PC-9 (cell line): ENCODE measurements around the gene PPP2R1B. TPM values are rescaled to one million over a fixed set of nuclear protein-coding genes. Genes with fewer than 3 reads are reported as not detected.

Experiments used
- BruUV-seq: library from RNA; stranded (reverse); fragments of 400-500 nt; replicated peaks from 2 replicates; lab custom pipeline; 2021; lab: Mats Ljungman, UMichigan
- CTCF ChIA-PET: fragments of 300-600 bp; sonication (Branson Sonifier 250); formaldehyde crosslinking; loops from one replicate; lab custom pipeline; 2022; ENCODE audit warnings: antibody characterized with exemption; lab: Charles Lee
- POLR2A ChIA-PET: fragments of 300-600 bp; sonication (Branson Sonifier 250); formaldehyde crosslinking; loops from one replicate; lab custom pipeline; 2022; ENCODE audit warnings: antibody characterized with exemption; ENCODE audit not compliant: unreplicated experiment; lab: Charles Lee
- DNase-seq, 2 experiments: peaks; one replicate each; pipeline versions ENCODE4 v3.0.0 to v3.0.0-alpha.2; 2015 to 2022; ENCODE audit warnings: mixed read lengths in 1 of 2
- H2AFZ ChIP-seq: fragments of 200-600 bp; sonication (generic); 2 replicates; pipeline ENCODE4 v1.8.1; 2017; ENCODE audit warnings: antibody characterized with exemption
- H3F3A ChIP-seq: fragments of 200-600 bp; sonication (generic); 2 replicates; pipeline ENCODE4 v1.8.1; 2017; ENCODE audit warnings: antibody characterized with exemption, mild to moderate bottlenecking, low read depth; ENCODE audit not compliant: insufficient read depth
- H3K27ac ChIP-seq: fragments of 200-600 bp; sonication (generic); 2 replicates; pipeline ENCODE4 v1.6.1; 2016; ENCODE audit warnings: mixed run types
- H3K27me3 ChIP-seq: fragments of 200-600 bp; sonication (generic); 2 replicates; pipeline ENCODE4 v1.6.1; 2016; ENCODE audit warnings: low read depth, mixed run types; ENCODE audit not compliant: insufficient read depth
- H3K36me3 ChIP-seq: fragments of 200-600 bp; sonication (generic); 2 replicates; pipeline ENCODE4 v1.6.1; 2016; ENCODE audit warnings: low read depth, mixed run types
- H3K4me1 ChIP-seq: fragments of 200-600 bp; sonication (generic); replicated peaks from 2 replicates; pipeline ENCODE4 v1.6.1; 2016; ENCODE audit warnings: mixed run types; ENCODE audit not compliant: insufficient read depth
- H3K4me2 ChIP-seq: fragments of 200-600 bp; sonication (generic); 2 replicates; pipeline ENCODE4 v1.6.1; 2017; ENCODE audit warnings: mixed run types
- H3K4me3 ChIP-seq: fragments of 200-600 bp; sonication (generic); 2 replicates; pipeline ENCODE4 v1.6.1; 2016; ENCODE audit warnings: mixed run types
- H3K79me2 ChIP-seq: fragments of 200-600 bp; sonication (generic); 2 replicates; pipeline ENCODE4 v1.6.1; 2017; ENCODE audit warnings: low read depth, mixed run types
- H3K9me2 ChIP-seq: fragments of 200-600 bp; sonication (generic); 2 replicates; pipeline ENCODE4 v1.8.1; 2017; ENCODE audit warnings: mild to moderate bottlenecking; ENCODE audit not compliant: insufficient read depth
- H3K9me3 ChIP-seq: fragments of 200-600 bp; sonication (generic); 2 replicates; pipeline ENCODE4 v1.8.1; 2016; ENCODE audit warnings: low read depth; ENCODE audit not compliant: insufficient read depth
- H4K20me1 ChIP-seq: fragments of 200-600 bp; sonication (generic); 2 replicates; pipeline ENCODE4 v1.8.1; 2017; ENCODE audit not compliant: insufficient read depth
- EZH2 ChIP-seq: fragments of 200-600 bp; sonication (generic); IDR thresholded peaks from 2 replicates; pipeline ENCODE4 v1.8.0; 2017; ENCODE audit warnings: antibody characterized with exemption, low read depth
- intact Hi-C: fragments of 100-400 bp; cut with micrococcal nuclease; formaldehyde crosslinking; loops from one replicate; pipeline ENCODE4 v1.10.0; 2022; ENCODE audit not compliant: unreplicated experiment
- total RNA-seq: library from RNA; stranded (reverse); gene quantifications from 2 replicates; pipeline ENCODE4 v1.2.3, GENCODE V29; 2021
- TF ChIP-seq, protein P1 (sequence below): fragments of 200-600 bp; sonication (generic); conservative IDR thresholded peaks from 2 replicates; pipeline ENCODE4 v1.6.1; 2017; ENCODE audit warnings: mixed run types, antibody characterized with exemption, mild to moderate bottlenecking, moderate library complexity

PPP2R1B gene
- total RNA-seq, 1 experiment from 2014 or later, result 36.4 TPM

DNA sequence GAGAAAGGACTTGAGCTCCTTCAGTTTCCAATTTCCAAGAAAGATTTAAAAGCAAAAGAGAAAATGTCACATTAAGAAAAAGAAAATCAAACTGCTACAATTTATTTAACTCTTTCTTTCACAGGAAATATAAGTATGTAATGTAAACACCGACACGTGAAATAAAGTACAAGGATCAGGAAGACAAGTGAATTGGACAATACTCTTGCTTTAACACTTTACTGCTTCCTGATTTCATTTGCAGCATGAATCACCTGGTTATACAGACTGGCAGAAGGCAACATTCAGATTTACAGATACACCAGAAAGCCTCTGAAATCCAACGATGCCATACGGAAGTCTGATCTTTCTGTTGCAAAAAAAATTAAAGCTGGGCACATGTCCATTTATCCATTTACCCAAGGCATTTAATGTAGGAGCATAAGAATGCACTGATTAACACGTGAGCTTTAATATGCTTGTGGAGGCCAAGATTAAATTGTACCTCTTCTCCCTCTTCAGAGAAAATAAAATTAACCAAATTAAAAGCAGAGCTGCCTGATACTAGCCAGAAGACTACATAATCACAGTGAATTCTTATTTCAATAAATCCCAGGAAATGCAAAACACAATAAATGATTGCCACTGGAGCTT is 16.0 kb upstream of the PPP2R1B start:
- intact Hi-C loops, result no loop called here
- Histone ChIP-seq H3K4me2 (no peak overlapping the region), H3K4me1 (no peaks in the 10 kb centered on the region), H3K9me2 (no peaks in the 10 kb centered on the region), H3K4me3 (no peak overlapping the region), H4K20me1 (no peaks in the 10 kb centered on the region), H3K36me3 (0 out of 2 replicates have a peak, but pooled peaks cover 6% of the 10 kb centered on the region), H3K9me3 (no peaks in the 10 kb centered on the region), H3K79me2 (no peaks in the 10 kb centered on the region), H3F3A (no peaks in the 10 kb centered on the region), H3K27me3 (no peaks in the 10 kb centered on the region), H2AFZ (no peak overlapping the region), H3K27ac (no peak overlapping the region)
- TF ChIP-seq EZH2, result no peak
- TF ChIP-seq, protein P1, sequence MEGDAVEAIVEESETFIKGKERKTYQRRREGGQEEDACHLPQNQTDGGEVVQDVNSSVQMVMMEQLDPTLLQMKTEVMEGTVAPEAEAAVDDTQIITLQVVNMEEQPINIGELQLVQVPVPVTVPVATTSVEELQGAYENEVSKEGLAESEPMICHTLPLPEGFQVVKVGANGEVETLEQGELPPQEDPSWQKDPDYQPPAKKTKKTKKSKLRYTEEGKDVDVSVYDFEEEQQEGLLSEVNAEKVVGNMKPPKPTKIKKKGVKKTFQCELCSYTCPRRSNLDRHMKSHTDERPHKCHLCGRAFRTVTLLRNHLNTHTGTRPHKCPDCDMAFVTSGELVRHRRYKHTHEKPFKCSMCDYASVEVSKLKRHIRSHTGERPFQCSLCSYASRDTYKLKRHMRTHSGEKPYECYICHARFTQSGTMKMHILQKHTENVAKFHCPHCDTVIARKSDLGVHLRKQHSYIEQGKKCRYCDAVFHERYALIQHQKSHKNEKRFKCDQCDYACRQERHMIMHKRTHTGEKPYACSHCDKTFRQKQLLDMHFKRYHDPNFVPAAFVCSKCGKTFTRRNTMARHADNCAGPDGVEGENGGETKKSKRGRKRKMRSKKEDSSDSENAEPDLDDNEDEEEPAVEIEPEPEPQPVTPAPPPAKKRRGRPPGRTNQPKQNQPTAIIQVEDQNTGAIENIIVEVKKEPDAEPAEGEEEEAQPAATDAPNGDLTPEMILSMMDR, result no peak
- POLR2A ChIA-PET, result interaction anchor here (0.5 to 0.6 kb wide), 2 partner anchors 37 to 1330 kb away, joined by 3 to 7 read pairs; no protein-coding TSS in a partner anchor
- no peak for DNase-seq
- BruUV-seq, result no TSS peak
- CTCF ChIA-PET, result interaction anchor here (0.6 kb wide), 1 partner anchor 449 kb away, joined by 3 read pairs; no protein-coding TSS in a partner anchor

DNA sequence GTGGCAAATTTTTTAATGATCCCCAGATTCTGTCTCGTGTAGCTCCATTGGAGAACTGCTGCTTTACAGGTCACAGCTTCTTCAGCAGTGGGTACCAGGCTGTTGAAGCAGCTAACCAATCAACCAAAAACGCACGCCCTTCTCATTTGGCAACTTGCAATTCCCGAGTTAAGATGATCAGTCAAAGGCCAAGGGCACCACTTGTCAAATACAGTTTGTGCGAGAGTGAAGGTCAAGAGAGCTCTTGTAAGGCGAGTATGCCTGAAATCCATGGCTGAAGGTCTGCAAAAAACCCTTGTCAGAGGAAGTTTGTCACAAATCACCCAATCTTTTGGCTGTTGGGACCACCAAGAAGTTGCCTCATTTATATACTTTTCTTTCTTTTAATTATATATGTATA is 12.9 kb upstream of the PPP2R1B start:
- Histone ChIP-seq H3K4me3 (no peak overlapping the region), H3K4me2 (no peak overlapping the region), H3K27ac (no peak overlapping the region), H3F3A (no peaks in the 10 kb centered on the region), H3K27me3 (no peaks in the 10 kb centered on the region), H2AFZ (no peak overlapping the region), H3K79me2 (no peaks in the 10 kb centered on the region), H3K9me2 (no peaks in the 10 kb centered on the region), H4K20me1 (no peaks in the 10 kb centered on the region), H3K36me3 (no peaks in the 10 kb centered on the region), H3K4me1 (peaks cover 9% of the 10 kb centered on the region; the same call in 1 of the 2 replicates), H3K9me3 (no peaks in the 10 kb centered on the region)
- TF ChIP-seq, protein P1, result no peak
- TF ChIP-seq EZH2, result no peak
- no TSS peak for BruUV-seq
- ChIA-PET POLR2A (no interaction called here), CTCF (interaction anchor here (0.6 kb wide), 1 partner anchor 11 kb away, joined by 5 read pairs; no protein-coding TSS in a partner anchor)
- intact Hi-C loops, result loop anchor here (5.0 to 10.0 kb wide), 3 partner anchors 63 to 494 kb away; no protein-coding TSS in a partner anchor
- DNase-seq, result no peak

DNA sequence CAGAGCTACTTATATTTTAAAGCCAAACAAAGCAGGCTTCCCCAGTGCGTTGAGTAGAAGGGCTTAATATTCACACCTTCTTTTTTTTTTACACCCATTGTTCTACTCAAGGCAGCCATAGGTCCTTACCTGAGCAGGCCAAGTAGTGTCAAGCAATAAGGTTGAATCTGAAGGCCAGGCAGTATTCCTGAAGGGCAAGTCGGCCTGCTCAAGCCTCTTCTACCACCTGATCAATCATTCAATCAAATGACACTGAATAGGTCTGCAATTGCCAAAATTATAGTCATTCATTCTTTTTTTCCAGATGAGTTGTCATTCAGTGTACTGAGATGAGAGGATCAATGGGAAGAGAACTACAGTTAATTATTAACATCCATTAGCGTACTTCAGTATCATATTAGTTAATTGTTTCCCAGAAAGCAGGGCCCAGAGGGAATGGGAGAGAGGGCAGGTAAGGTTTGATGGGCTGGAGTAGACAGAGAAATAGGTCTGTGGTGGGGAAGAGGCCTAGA is 11.9 kb upstream of the PPP2R1B start:
- Histone ChIP-seq H3K4me3 (no peak overlapping the region), H3K9me2 (no peaks in the 10 kb centered on the region), H3K4me1 (peaks cover 9% of the 10 kb centered on the region; the same call in 1 of the 2 replicates), H3F3A (no peaks in the 10 kb centered on the region), H4K20me1 (no peaks in the 10 kb centered on the region), H3K27me3 (no peaks in the 10 kb centered on the region), H2AFZ (no peak overlapping the region), H3K79me2 (no peaks in the 10 kb centered on the region), H3K27ac (no peak overlapping the region), H3K4me2 (no peak overlapping the region), H3K9me3 (no peaks in the 10 kb centered on the region), H3K36me3 (no peaks in the 10 kb centered on the region)
- intact Hi-C loops, result loop anchor here (5.0 to 10.0 kb wide), 3 partner anchors 64 to 493 kb away; no protein-coding TSS in a partner anchor
- DNase-seq, result no peak
- TF ChIP-seq, protein P1, result no peak
- TF ChIP-seq EZH2, result no peak
- POLR2A ChIA-PET, result no interaction called here
- CTCF ChIA-PET, result interaction anchor here (0.7 to 1.0 kb wide), 2 partner anchors 13 to 322 kb away, joined by 3 to 5 read pairs; no protein-coding TSS in a partner anchor
- BruUV-seq, result no TSS peak
